NCI-H1092 treated with DMSO at 0.1 percent for 48 hours (cell line): ENCODE measurements around the gene DDX53.

Experiments
- DNase-seq: peaks from one replicate; lab custom pipeline; 2025; lab: John Stamatoyannopoulos, UW

DDX53 gene

DNA sequence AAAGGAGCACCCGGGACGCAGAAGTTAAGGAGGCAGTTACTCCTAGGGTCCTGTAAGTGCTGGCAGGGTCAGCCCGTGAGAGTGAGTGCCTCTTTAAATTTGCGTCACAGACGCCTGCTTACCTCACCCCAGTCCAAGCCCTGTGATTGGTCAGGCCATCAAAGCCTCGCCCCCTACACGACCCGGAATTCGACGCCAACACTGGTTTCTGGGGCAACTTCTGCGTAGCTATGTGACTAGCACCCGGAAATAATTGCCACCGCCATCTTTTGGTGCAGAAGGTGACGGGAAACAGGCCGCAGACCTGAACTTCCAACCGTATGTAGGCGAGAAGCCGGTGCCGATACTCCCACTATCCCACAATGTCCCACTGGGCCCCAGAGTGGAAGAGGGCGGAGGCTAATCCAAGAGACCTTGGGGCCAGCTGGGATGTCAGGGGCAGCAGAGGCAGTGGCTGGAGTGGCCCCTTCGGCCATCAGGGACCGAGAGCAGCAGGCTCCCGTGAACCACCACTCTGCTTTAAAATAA is at the start of gene DDX53:
DDX53 (plus strand) TSS at position 265 of the 528 bp plus-strand sequence; CDS start at position 363, 98 bp downstream.
- DNase-seq, result no peak

- no peak for DNase-seq
Measured at GRCh38 chrX:22950269-22951266, 49.2 kb upstream of the DDX53 start.

DNA sequence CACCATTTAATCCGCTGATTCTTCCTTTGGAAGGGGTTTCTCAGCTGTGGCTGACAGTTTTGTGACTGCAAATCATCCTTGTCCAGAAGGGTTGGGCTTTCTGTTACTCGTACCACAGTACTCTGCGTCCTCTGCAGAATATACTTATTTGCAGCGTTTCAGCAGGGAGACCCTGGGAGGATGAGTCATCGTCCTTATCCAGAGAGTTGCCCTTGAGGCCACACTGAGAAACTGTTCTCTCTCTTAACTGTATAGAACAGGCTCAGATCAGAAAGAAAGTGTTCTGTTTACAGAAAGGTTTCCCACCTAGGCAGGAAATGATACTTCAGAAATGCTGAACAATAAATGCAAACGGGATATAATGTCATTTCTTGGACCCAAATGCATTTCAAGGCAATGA is 47.8 kb upstream of the DDX53 start:
- DNase-seq, result peak; percentile 21

DNA sequence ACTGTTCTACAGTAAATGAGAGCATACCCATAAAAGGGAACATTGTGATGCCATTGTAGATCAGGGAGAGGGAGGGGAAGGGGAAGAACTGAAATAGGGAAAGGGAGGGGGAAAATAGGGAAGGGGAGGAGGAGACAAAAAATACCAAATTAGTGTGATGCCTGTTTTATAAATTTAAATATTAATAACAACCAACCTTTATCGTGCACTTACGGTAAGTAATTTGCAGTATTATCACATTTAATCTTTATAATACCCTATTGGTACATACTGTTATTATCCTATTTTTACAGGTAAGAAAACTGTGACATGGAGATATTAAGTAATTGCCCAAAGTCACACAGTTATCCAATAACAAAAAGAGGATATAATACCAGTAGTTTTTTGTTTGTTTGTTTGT is 41.5 kb upstream of the DDX53 start:
- DNase-seq, result no peak

- DNase-seq, result no peak
Measured at GRCh38 chrX:22959204-22959920, 40.4 kb upstream of the DDX53 start.

DNA sequence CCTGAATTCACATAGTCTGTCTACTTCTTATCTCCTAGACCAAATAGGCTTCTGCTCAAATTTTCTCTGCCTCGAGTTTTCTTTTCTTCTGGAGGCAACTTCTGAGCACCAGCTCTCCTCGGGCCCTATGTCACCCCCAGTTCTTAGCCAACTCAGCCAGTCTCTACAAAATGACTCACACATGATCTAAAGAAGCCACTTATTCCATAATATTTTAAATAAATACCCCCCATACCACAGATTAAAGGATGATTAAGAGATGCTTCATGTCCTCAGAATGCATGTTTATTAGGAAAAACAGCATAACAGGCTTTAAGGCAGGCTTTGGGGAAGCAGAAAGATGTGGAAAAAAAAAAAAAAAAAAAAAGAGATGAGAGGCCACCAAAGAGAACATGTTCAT is 36.6 kb upstream of the DDX53 start:
- no peak for DNase-seq

- DNase-seq, result no peak
Measured at GRCh38 chrX:22968494-22968893, 31.3 kb upstream of the DDX53 start.

GRCh38 chrX:22969411-22969810 is 30.3 kb upstream of the DDX53 start:
- DNase-seq, result no peak

- no peak for DNase-seq
Measured at GRCh38 chrX:22970861-22971260, 28.9 kb upstream of the DDX53 start.

DNA sequence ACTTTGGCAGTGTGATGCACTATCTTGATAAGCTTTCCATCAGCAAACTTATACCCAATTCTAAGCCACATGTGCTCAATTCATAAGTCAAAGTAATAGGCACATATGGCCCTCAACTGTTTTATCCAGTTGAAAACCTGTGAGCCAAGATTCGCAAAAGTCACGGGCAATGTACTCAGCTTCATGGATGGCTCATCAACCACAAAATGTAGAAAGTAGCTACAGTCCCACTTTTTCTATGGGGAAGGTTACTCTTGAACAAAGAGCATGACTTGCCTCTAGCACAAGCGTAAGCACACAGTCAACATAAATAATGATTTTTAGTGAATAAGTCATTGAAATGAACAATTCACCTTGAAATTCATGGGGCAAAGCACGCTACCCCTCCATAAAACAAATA is 25.1 kb upstream of the DDX53 start:
- no peak for DNase-seq

GRCh38 chrX:22975786-22976185 is 24.0 kb upstream of the DDX53 start:
- no peak for DNase-seq

- no peak for DNase-seq
Measured at GRCh38 chrX:22985958-22986357, 13.8 kb upstream of the DDX53 start.

- no peak for DNase-seq
Measured at GRCh38 chrX:22987452-22987851, 12.3 kb upstream of the DDX53 start.

- DNase-seq, result no peak
Measured at GRCh38 chrX:23003116-23003515, 3.4 kb downstream of the DDX53 start.

DNA sequence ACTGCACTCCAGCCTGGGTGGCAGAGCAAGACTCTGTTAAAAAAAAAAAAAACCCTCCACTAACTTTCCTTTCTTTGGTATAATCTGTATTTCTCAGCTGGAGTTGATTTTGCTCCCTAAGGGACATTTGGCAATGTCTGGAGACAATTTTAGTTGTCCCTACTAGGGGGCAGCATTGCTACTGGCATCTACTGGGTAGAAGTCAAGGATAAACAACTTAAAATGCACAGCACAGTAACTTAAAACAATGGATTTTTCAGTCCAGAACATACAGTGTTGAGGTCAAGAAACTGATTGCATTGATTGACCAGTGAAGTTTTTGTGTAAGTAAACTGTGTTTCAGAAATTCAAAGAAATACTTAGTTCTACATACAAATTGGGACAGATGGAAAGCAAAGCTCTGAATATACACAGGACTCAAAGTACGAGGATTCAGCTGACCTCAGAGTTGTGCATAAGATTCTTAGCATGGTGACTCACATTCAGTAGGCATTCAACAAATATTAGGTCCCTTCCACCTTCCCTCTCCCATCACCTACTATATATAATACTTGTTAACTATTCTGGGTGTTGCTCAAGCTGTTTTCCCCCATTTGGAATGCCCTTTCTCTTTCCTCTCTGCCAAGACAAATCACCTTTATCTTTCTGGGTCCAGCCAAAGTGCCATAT is 8.8 kb downstream of the DDX53 start:
- DNase-seq, result peak; percentile 17

- no peak for DNase-seq
Measured at GRCh38 chrX:23012162-23012561, 12.4 kb downstream of the DDX53 start.

DNA sequence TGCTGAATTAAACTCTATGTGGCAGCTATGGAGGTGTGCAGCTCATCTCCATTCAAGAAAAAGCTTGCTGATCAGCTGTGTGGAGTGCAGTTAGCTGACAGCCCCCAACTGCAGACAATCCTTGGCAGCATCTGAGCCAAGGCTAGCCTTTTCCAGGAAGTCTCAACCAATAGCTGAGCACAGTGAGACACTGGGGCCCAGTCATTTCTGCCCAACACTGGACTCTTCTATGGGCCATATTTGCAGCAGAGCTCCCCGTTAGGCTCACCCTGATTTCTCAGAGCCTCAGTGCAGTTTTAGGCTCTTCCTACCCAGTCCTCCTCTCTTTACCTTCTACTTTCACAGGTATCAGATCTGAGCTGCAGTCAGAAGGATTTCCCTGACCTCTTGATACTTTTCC is 12.9 kb downstream of the DDX53 start:
- DNase-seq, result no peak

GRCh38 chrX:23013366-23013765 is 13.6 kb downstream of the DDX53 start:
- no peak for DNase-seq

DNA sequence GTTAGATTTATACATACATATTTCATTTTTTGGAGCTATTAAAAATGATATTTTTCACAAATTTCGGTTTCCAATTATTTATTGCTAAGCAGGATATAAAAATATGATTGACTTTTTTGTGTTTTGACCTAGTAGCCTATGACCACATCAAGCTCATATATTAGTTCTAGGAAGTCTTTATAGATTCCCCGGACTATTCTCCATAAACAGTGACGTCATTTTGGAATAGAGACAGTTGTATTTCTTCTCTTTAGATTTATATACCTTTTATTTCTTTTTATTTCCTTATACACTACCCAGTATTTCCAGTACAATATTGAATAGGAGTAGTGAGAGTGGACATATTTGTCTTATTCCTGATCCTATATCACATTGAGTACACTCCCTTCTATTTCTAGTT is 31.8 kb downstream of the DDX53 start:
- no peak for DNase-seq

DNA sequence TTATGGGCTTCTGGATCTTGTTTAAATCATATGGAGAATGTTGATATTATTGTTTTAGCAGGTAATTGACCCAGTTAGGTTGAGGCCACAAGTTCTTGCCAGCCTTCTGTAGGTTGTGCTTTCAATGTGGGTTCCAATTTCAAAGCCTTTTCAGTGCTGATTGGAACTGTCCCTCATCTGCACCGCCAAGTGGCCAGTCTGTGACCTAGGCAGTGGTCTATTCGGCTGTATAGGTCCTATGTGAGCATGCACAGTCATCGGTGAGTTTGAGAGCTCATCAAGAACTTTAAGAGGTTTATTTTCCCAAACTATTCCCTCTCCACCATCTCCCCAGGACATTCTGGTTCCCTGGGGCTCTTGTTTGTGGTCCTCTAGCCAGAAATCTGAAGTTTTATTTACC is 35.7 kb downstream of the DDX53 start:
- DNase-seq, result no peak

GRCh38 chrX:23046443-23046842 is 46.7 kb downstream of the DDX53 start:
- no peak for DNase-seq
